Bone marrow (tissue), 2 donors: ENCODE measurements around the gene ZNF362.
"Not testable (repeated sequence)": the region's sequence is repeated elsewhere in the genome, so short reads cannot be mapped to it uniquely, and the experiment has no call there.

Source experiments
- DNase-seq, 2 donors: peaks; one replicate each; lab custom pipeline; 2025; lab: John Stamatoyannopoulos, UW

The ZNF362 gene

DNA sequence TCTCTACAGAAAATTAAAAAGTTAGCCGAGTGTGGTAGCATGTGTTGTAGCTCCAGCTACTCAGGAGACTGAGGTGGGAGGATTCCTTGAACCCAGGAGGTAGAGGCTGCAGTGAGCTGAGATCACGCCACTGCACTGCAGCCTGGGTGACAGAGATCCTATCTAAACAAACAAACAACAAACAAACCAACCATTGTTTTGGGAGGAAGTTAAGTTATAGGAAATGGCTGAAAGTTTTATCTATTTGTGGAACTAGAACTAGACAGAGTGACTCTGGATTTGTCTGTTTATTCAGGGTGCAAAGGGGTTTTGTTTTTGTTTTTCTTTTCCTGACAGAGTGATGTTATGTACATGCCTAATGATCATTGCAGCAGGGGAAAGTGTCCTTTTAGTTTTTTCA lies 31.0 kb downstream of the ZNF362 start:
- no peak for DNase-seq

GRCh38 chr1:33288976-33289857 lies 32.9 kb downstream of the ZNF362 start:
- DNase-seq = no peak

DNA sequence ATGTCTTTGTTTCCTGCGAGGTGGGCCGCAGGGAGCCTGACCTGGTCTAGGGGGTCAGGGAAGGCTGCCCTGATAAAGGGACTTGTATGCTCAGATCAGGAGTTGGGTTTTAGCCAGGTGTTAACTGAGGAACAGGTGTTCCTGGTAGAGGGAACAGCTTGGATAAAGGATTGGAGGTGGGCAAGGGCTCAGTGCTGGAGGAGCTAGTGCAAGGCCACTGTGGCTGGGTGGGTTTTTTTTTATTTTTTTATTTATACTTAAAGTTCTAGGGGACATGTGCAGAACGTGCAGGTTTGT lies 33.5 kb downstream of the ZNF362 start:
- DNase-seq = no peak

GRCh38 chr1:33290615-33291014 lies 34.3 kb downstream of the ZNF362 start:
- not testable (repeated sequence) for DNase-seq

GRCh38 chr1:33292726-33293340 lies 36.5 kb downstream of the ZNF362 start:
- DNase-seq = no peak

DNA sequence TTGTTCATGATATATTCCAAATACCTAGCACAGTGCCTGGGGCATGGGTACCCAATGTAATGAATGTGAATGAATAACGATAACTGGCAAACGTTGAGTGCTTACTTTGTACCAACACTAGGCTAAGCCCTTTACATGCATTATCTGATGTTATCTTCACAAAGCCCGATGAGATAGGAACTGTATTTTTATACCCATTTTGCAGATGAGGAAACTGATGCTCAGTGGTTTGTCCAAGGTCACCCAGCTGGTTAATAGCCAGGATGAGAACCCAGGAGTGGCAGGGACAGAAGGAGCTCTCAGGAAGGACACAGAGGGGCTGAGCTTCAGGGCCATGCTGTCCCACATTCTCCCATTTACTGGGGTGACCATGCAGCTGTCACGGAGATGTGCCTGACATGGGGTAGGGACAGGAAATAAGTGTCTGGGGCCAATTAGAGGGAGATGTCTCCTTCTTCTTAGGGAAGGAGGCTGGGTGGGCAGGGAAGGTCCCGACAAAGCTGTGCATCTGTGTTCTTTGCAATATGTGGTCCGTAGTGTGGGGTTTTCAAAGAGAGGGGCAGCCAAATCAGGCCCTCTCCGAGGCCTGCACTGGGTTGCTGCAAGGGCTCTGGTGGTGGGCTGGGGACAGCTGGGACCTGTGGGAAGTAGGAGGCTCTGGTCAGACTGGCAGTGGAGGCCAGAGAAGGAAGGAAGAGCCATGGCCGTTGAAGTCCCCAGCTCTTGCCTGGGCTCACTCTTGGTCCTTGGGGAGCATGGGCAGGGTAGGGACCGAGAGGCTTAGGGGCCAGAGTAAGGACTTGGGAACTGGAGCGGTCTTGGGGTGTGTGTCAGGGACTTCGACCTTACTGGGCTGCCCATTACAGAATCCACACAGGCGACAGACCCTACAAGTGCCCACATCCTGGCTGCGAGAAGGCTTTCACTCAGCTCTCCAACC lies 38.0 kb downstream of the ZNF362 start:
- DNase-seq = no peak

DNA sequence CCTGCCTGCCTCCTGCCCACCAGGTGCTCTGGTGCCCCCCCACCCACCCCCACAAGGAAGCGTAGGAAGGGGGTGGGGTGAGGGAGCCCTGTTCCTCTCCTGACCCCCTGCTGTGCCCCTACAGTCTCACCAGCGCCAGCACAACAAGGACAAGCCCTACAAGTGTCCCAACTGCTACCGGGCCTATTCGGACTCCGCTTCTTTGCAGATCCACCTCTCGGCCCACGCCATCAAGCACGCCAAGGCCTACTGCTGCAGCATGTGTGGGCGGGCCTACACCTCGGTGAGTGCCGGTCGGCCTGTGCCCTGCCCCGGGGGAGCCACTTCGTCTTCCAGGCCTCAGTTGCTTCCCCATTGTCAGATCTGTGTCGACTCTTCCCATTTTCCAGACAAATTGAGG lies 38.7 kb downstream of the ZNF362 start:
- no peak for DNase-seq

DNA sequence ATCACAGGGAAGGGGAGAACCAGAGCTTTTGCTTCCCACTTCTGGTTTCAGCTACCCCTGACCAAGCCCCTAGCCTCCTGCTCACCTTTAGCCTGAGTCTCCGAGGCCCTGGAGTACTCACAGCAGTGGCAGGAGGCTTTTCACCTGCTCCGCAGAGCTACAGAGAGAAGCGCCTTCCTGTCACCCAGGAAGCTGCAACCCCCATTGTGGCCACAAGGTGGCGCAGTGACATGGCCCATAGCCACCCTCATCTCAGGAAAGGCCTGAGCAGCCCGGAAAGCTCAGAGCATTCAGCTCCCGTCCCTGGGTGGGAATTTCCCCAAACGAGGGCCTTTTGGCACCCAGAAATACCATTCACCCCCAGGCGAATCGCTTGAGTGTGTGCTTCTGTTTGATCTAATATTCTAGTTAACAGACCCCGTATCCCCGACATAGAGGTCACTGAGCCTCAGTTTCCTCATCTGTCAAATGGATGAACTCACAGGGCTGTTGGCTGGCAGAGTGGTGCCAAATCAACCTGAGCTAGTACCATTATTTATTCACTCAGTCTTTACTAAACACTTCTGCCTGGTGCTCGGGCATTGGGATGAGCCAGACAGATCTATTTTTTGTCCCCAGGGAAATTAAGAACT lies 39.3 kb downstream of the ZNF362 start:
- peak; percentile 19 to 64 for DNase-seq

DNA sequence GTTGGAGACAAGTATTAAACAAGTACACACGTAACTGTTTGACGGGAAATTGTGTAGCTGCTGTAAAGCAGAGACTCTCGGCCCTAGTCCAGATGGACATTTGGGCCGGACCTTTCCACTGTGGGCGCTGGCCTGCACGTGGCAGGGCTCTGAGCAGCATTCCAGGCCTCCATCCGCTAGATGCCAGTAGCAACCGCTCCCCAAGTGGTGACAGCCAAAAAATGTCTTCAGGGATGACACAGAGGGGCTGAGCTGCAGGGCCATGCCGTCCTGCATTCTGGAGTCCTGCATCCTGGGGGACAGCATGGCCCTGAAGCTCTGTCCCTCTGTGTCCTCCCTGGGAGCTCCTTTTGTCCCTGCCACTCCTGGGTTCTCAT lies 39.8 kb downstream of the ZNF362 start:
- DNase-seq = no peak

DNA sequence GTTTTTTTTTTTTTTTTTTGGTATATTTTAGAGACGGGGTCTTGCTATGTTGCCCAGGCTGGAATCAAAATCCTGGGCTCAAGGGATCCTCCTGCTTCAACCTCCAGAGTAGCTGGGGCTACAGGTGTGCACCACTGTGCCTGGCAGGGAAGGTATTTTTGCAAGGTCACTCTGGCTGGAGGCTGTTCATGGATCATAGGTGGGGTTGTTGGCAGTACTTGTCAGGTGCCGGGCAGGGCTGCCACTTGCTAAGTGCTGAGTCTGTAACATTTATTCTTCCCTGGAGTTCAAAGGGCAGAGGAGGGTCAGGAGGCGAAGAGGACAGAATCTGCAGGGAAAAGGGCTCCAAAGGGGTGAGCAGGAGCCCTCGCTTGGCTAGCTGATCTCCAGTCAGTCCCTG lies 40.5 kb downstream of the ZNF362 start:
- DNase-seq = no peak

- no peak for DNase-seq
These were observed 41.8 kb downstream of the ZNF362 start for GRCh38 chr1:33297911-33298622.

GRCh38 chr1:33298623-33299277 lies 42.5 kb downstream of the ZNF362 start:
- DNase-seq = peak; percentile 51 to 52

GRCh38 chr1:33299461-33300155 lies 43.3 kb downstream of the ZNF362 start:
- DNase-seq = no peak

GRCh38 chr1:33300673-33301072 lies 44.4 kb downstream of the ZNF362 start:
- no peak for DNase-seq

DNA sequence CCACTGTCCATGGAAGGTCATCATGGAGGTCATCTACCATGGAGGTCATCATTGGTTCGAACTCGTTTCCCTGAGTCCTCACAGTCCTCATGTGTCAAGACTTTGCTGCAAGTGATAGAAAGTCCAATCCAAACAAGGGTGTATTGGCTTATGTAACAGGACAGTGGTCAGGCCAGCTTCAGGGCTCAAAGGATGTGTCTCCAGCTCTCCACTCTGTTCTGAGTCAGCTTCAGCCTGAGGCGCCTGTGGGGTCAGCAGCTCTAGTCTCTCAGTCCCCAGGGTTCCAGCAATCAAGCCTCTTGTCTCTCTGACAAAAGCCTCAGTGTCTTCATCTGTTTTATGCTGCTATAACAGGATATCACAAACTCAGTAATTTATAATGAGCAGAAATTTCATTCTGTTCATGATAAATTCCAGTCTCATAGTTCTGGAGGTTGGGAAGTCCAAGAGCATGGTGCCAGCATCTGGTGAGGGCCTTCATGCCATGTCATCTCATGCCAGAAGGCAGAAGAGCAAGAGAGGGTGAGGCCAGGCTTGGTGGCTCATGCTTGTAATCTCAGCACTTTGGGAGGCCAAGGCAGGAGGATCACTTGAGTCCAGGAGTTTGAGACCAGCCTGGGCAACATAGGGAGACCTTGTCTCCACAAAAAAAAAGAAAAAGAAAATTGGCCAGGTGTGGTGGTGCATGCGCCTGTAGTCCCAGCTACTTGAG lies 45.1 kb downstream of the ZNF362 start:
- no peak for DNase-seq

DNA sequence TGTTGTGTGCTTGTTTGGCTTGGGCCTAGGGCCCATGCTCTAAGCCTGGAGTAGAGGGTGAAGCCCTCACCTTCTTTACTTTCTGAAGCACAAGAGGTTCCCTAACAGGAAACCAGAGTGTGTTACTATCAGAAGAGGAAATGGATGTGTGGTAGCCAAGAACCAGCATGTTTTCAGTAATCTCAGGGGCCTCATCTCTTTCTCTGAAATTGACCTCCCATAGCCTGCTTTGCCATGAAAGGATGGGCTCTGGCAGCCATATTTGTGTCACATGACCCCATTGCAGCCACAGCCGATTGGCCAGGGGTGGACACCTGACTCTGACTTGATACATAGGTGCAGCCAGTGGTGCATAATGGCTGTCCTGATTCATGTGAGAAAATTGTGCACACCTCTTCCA lies 46.0 kb downstream of the ZNF362 start:
- peak in 1 of 2 donors; percentile 14 for DNase-seq

- no peak for DNase-seq
These were observed 48.7 kb downstream of the ZNF362 start for GRCh38 chr1:33305016-33305415.

GRCh38 chr1:33305816-33306652 lies 49.7 kb downstream of the ZNF362 start:
- DNase-seq = no peak
